NCI-H82 treated with DMSO at 0.1 percent for 48 hours (cell line): ENCODE measurements around the gene CNTROB.
"Not testable (repeated sequence)": the region's sequence is repeated elsewhere in the genome, so short reads cannot be mapped to it uniquely, and the experiment has no call there.

Experiments
- DNase-seq: peaks from one replicate; lab custom pipeline; 2025; ENCODE audit not compliant: unreplicated experiment; lab: John Stamatoyannopoulos, UW

Gene CNTROB

DNA sequence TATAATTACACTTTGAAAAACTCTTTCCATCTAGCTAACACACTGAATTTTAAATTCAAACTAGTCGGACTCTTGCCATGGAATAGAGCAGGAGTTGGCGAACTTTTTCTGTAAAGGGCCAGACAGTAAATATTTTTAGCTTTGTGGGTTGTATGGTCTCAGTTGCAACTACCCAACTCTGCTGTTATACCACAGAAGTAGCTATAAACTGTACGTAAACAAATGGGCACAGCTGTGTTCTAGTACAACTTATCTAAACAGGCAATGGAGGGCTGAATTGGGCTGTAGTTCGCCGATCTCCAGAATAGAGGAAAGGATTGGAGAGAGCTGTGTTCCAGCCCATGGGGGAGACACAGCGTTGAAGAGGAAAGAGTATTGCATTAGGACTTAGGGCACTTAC lies 8.7 kb downstream of the CNTROB start:
- DNase-seq, result no peak

DNA sequence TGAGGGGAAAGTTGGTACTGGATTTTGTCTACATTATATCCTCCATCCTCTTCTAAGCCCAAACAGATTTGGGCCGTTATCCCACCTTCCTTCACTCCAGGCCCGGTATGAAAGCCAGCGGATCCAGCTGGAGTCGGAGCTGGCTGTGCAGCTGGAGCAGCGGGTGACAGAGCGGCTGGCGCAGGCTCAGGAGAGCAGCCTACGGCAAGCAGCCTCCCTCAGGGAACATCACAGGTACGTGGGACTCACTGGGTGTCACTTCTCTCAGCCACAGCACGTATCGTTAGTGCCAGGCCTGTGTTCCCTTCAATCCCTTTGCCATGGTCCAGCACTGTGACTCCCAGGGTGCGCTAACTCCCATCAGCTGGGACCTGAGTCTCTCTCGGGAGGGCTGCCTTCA lies 11.3 kb downstream of the CNTROB start:
- no peak for DNase-seq

DNA sequence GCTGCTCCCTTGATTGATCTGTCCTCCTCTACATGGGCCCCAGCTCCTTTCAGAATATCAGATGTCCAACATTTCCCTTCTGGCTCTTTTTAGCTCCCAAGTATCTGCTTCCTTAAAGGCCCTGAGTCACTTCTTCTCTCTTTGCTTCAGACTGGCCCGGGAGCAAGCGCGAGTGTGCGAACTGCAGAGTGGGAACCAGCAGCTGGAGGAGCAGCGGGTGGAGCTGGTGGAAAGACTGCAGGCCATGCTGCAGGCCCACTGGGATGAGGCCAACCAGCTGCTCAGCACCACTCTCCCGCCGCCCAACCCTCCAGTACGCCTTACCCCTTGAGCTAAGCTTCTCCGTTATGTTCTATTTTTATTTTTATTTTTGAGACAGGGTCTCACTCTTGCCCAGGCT lies 12.3 kb downstream of the CNTROB start:
- no peak for DNase-seq

DNA sequence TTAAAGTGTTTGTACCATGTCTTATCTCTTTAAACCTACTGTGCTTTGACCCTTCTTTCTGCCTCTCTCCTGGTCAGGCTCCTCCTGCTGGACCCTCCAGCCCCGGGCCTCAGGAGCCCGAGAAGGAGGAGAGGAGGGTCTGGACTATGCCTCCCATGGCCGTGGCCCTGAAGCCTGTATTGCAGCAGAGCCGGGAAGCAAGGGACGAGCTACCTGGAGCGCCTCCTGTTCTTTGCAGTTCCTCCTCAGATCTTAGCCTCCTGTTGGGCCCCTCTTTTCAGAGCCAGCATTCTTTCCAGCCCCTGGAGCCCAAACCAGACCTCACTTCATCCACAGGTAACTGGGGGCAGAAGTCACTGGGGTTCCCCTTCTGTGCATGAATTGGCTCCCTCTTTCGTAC lies 13.6 kb downstream of the CNTROB start:
- DNase-seq, result no peak

DNA sequence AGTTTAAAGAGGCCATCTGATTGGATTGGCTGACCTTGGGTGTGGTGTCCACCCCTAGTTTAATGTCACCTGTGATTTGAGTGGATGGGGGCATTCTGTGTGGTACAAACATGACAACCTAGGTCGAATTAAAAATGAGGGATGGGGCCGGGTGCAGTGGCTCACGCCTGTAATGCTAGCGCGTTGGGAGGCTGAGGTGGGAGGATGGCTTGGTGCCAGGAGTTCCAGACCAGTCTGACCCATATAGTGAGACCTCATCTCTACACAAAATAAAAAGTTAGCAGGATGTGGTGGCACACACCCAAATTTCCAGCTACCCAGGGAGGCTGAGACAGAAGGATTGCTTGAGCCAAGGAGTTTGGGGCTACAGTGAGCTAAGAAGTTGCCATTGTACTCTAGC lies 14.4 kb downstream of the CNTROB start:
- no peak for DNase-seq

DNA sequence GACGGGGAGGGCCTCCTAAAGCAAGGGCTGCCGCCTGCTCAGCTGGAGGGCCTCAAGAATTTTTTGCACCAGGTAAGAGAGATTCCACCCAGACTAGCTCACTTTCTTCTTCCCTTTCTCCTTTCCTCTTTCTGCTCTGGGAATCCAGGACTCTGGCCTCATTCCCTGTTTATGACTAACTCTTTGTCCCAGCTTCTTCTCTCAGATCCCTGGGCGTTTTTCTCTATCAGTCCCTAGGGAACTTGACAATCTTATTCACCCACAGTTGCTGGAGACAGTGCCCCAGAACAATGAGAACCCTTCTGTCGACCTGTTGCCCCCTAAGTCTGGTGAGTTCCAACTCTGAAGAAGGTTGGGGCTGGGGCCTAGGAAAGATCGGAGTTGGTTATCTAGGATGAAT lies 15.6 kb downstream of the CNTROB start:
- DNase-seq, result no peak

DNA sequence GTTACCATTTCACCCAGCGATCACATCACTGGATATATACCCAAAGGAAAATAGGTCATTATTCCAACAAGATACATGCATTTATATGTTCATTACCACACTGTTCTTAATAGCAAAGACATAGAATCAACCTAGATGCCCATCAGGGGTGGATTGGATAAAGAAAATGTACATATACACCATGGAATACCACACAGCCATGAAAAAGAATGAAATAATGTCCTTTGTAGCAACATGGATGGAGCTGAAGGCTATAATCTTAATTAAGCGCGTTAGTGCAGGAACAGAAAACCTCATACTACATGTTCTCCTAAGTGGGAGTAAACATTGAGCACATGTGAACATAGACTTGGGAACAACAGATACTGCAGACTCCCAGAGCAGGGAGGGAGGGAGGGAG lies 18.6 kb downstream of the CNTROB start:
- no peak for DNase-seq

DNA sequence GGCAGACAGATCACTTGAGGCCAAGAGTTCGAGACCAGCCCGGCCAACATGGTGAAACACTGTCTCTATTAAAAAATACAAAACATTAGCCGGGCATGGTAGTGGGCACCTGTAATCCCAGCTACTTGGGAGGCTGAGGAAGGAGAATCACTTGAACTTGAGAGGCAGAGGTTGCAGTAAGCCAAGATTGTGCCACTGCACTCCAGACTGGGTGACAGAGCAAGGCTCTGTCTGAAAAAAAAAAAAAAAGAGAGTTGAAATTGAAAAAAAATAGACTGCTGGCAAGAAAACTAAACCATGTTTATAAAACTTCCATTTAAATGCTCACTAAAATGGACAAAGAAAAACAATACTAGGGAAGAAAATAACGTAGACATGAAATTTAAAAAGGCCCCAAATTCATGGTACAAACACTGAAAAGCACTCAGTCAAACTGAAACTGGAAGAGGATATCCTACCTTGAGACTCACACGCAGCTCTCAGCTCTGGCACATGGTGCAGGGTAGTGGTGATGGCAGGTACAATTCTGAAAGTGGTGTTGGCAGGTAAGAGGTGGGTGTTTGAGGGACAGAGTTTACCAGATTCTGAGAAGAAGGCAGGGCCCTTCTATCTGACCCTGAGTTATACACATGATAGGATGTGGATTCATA lies 19.3 kb downstream of the CNTROB start:
- DNase-seq, result no peak

DNA sequence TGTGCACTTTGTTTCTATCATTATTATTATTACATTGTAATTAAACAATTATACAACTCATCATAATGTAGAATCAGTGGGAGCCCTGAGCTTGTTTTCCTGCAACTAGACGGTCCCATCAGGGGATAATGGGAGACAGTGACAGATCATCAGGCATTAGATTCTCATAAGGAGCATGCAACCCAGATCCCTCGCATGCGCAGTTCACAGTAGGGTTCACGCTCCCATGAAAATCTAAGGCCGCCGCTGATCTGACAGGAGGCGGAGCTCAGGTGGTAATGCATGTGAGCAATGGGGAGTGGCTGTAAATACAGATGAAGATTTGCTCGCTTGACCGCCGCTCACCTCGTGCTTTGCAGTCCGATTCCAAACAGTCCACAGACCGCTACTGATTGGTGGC lies 21.3 kb downstream of the CNTROB start:
- not testable (repeated sequence) for DNase-seq

DNA sequence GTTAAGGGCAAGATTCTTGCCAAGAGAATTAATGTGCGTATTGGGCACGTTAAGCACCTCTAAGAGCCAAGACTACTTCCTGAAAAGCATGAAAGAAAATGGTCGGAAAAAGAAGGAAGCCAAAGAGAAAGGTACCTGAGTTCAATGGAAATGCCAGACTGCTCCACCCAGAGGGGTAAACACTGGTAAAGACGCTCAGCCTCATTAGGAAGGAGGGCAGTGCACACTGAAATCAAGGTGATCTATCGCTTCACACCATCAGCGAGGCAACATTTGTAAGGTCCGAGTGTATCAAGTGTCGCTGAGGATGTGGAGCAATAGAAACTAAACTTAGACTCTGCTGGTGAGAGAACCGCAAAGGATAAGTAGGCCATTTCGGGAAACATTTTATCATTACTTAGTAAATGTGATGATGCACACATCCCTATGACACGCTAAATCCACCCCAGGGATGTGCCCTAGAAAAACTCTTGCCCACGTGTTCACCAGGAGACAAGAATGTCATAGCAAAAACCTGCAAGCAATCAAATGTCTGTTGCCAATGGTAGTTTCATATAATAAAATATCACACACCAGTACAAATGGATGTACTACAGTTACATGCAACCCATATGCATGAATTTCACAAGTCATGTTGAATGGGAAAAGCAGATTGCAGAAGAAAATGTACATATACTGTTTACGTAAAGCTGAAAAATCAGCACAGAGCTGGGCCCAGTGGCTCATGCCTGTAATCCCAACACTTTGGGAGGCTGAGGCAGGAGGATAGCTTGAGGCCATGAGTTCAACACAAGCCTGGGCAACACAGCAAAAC lies 23.6 kb downstream of the CNTROB start:
- no peak for DNase-seq

DNA sequence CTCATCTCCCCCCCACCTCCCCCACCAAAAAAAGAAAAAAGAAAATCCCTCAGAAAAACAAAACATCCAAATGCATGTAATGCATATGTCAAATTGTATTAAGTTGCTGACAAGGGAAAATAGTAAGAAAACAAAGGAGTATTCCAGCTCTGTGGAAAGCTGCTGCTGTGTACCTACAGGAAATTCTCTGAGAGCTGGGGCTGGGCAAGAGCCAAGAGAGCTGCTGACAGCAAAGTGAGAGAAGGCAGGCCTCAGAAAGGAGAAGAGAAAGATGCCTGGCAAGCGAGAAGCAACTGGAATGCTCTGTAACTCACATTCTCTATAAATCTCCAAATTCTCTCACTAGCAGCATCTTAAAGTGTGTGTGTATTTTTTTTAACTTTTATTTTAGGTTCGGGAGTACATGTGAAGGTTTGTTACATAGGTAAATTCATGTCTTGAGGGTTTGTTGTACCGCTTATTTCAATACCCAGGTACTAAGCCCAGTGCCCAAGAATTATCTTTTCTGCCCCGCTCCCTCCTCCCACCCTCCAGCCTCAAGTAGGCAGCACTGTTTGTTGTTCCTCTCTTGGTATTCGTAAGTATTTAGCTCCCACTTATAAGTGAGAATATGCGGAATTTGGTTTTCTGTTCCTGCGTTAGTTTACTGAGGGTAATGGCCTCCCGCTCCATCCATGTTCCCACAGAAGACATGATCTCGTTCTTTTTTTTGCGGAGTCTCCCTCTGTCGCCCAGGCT lies 24.4 kb downstream of the CNTROB start:
- no peak for DNase-seq

DNA sequence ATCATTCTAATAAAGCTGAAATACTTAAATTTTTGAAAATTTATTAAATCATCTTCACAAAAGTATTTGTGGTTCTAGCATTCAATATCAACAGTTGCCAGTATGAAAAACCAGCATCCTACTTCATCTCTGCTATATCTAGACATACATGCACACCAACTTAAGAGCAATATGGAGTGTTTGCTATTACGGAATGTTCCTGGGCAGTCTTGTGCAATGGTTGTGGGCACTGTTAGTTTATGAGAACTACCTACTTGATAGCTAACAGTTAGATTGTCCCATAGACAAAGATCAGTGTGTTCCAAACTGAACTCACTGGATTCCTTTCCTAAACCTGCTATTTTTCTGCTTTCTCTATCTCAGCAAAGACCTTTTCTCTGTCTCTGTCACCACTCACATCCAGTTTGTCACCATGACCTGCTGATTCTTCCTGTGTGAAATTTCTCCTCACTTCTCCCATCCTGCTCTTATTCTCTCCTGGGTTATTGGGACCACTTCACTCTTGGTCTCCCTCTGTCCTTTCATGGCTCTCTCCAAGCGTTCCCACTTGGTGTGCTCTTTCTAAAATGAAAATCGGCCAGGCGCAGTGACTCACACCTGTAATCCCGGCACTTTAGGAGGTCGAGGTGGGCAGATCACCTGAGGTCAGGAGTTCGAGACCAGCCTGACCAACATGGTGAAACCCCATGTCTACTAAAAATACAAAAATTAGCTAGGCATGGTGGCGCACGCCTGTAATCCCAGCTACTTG lies 27.7 kb downstream of the CNTROB start:
- no peak for DNase-seq

DNA sequence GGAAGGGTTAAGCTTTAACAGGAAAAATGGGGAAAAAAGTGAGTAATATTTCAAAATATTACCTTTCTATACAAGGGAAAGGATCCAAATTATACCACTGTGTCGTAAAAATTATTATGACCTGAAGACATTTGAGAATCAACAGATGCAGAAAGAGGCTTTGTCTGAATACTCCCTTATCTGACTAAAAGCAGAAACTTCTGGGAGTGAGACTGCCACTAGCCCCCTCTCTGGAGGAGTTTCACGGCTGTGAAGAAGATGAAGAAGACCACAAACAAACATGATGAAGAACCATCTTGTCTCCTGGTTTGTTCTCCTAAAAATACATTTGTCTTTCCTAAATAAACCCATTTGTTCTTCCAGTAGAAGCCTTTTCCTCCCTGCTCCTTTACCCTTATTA lies 29.4 kb downstream of the CNTROB start:
- DNase-seq, result no peak

DNA sequence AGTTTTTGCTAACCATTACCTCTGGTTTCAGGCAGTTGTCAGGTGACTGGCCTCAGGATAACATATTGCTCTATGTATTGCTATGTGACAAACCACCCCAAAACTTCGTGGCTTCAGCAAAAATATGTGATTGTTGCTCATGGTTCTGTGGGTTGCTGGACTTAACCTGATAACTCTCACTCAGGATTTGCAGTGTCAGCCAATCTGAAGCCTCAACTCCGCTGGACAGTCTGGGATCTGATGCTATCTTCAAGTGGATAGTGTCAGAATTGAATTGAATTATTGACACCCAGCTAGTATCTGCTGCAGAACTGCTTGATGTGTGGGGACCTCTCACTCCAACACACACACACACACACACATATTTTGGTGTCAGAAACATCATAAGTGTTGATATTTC lies 35.7 kb downstream of the CNTROB start:
- DNase-seq, result no peak

DNA sequence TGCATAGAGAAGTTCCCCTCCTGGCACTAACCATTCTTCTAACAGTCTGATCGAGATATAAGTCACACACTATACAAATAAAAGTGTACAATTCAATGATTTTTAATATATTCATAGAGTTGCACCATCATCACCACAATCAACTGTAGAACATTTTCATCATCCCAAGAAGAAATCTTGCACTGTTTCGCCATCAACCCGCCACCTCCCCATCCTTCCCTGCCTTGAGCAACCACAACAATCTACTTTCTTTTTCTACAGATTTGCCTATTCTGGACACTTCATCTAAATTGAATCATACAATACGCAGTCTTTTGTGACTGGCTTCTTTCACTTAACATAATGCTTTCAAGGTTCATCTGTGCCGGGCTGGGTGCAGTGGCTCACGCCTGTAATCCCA lies 37.4 kb downstream of the CNTROB start:
- no peak for DNase-seq

DNA sequence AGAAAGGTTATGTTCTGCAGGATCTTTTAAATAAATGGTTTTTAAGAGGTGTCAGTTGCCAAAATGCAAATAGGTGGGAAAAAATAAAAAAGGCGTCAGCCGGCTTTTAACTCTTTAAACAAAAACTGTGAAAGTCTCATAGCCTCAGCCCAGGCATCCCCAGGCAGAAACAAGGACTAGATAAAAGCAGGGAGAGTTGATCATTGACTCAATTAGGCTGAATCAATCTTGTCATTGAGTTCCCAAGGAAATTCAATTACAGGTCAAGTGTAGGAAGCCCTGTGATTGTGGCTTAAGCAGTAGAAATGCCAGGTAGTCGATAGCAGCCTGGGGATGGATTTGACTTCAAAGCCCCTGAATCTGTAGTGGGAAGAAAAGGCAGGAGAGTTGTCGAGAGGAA lies 39.6 kb downstream of the CNTROB start:
- DNase-seq, result no peak

DNA sequence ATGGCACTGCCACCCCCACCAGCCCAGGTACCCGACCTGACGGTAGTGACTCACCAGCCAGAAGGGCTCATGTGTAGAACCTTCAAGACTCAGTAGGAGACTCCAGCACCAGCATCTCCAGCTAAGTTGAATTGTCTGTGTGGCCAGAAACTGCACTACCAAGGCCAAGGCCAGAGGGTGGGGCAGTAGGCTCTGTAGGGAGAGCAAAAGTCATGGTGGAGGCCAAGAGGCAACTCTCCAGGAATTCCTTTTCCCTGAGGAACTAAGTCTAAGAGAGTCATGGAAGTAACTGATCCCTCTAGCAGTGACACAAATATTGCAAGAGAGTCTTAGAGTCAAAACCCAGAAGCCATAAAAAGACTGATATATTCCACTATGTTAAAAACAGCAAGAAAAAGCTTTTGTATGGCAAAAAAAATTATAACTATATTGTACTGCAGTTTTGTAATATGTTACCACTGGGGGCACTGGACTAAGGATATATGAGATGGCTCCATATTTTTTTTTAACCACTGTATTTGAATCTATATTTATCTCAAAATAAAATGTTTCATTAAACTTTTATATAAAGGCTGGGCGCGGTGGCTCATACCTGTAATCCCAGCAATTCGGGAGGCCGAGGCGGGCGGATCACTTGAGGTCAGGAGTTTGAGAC lies 40.3 kb downstream of the CNTROB start:
- DNase-seq, result no peak

DNA sequence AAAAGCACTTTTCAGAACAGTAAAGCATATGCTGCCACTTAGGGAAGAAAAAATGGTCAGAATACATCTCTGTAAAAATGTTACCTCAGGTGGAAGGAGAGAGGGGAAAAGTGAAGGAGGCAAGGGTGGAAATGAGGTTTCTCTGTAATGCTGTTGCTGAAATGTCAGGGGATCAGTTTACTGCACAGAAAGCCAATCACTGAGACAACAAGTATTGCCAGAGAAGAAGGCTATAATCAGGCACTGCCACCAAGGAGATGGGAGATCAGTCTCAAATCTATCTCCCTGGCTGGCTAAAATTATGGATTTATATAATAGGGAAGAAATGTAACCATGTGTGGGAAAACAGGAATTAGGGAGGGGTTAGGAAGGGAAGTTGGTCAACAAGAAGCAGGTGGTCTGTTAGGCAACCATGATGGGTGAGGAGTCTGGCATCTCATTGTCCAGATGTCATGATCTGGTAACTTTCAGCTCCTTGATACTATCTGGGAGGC lies 42.7 kb downstream of the CNTROB start:
- DNase-seq, result no peak

DNA sequence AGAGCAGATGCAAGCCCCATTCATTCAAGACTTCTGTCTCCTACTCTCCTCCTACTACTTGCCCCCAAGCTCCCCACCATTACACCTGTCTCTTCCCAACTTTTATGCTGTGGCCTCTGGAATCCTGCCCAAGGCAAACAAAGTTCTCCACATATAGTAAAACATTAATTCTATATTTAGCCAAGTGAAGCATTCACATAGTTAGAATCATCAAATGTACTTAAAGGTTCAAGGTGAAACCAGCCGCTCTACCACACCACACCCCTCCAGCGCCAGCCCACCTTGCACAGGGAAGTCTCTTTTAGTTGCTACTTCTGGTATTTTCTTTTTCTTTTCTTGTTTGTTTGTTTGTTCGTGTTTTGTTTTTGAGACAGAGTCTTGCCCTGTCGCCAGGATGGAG lies 45.0 kb downstream of the CNTROB start:
- no peak for DNase-seq

DNA sequence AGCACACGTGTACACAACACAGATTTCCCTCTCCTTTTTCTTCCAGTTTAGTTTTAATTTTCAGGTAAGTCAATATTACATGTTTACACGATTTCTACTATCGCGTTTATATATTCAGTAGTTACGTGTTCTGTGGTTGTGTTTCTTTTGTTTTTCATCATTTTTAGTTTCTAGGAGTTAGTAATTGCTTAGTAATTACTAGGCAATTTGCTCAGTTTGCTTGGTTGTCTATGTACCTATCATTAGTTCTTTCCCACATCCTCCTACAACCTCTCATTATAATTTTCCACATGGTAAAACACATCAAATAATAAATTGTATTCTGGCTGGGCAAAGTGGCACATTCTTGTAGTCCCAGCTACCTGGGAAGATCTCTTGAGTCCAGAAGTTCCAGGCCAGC lies 45.8 kb downstream of the CNTROB start:
- no peak for DNase-seq

DNA sequence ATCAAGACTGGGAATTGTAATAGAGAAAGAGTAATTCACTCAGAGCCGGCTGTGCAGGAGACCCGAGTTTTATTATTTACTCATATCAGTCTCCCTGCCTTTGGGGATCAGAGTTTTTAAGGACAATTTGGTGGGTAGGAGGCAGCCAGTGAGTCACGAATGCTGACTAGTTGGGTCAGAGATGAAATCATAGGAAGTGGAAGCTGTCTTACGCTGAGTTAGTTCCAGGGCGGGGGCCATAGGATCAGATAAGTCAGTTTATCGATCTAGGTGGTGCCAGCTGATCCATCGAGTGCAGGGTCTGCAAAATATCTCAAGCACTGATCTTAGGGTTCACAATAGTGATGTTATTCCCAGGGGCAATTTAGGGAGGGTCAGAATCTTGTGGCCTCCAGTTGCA lies 50.2 kb downstream of the CNTROB start:
- no peak for DNase-seq
